Suprapubic skin (tissue), 4 donors: ENCODE measurements around the gene EGLN3.

Experiments used
- CTCF ChIP-seq, 2 donors: fragments of 200-600 bp in 1 of 2; fragments of 450-650 bp in 1 of 2; sonication (generic) in 1 of 2; IDR thresholded peaks; one replicate each; pipeline ENCODE4 v1.5.1; 2016 to 2019; ENCODE audit warnings: antibody characterized with exemption in 2 of 2, mild to moderate bottlenecking in 1 of 2, moderate library complexity in 1 of 2
- EP300 ChIP-seq: sonication (generic); formaldehyde crosslinking; IDR thresholded peaks from one replicate; pipeline ENCODE4 v1.6.1; 2017; ENCODE audit warnings: antibody characterized with exemption
- POLR2A ChIP-seq, 2 donors: fragments of 450-650 bp; IDR thresholded peaks; one replicate each; pipeline ENCODE4 v1.6.1; 2017; ENCODE audit warnings: antibody characterized with exemption in 2 of 2, mild to moderate bottlenecking in 2 of 2, moderate library complexity in 2 of 2
- POLR2AphosphoS5 ChIP-seq, 3 donors: sonication (generic); formaldehyde crosslinking; IDR thresholded peaks; one replicate each; pipeline ENCODE4 v1.6.1; 2017; ENCODE audit warnings: antibody characterized with exemption in 3 of 3

GRCh38 chr14:33909380-33910084, 41.3 kb downstream of the EGLN3 start:
- no peak for TF ChIP-seq POLR2A (IDR thresholded peaks at IDR 0.05)
- TF ChIP-seq CTCF (IDR thresholded peaks at IDR 0.05): no peak
- no peak for TF ChIP-seq POLR2AphosphoS5 (IDR thresholded peaks at IDR 0.05)
- no peak for TF ChIP-seq EP300
